ENCODE data around the gene TLE2.
A peak's percentile ranks its signal among the peaks of the same experiment; 100 is the strongest.

Gene TLE2

DNA sequence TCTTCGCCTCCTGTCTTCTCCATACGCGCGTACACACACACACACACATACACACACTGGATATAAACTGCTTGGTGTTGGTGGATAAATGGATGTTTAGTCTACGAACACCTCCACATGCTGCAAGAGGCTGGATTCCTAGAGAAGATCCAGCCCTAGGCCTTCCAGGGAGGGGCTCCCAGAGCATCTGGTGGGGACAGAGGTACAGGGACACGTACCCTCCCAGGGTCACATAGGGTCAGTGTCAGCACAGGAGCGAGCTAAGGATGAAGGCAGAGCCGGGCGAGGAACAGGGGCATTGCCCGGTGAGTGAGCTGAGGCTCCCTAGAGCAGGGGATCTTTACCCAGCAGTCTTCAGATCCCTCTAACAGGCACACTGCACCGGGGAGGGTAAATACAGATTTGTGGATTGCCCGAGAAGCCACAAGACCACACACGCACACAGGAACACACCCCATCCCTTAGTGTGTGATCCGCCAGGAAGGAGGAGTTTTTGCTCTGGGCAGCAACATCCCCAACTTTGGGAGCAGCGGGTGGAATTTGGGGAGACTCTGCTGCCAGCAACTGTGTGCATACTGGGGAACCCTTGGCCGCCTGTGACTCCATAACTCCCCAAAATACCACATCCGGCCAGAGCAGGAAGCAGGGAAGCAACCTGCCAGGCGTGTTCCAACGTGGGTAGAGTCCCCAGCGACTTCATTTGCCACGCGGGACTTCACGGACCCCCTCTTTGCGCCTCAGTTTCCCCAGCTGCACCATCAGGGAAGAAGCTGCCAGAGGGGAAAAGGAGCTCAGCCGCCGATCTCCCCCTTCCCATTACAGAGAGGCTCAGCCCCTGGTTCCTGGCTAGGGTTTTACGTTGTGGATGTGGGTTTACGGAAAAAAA lies 5.8 kb upstream of the TLE2 start:
- Histone ChIP-seq H3K4me3 (ENCODE audit: insufficient read length, low read depth) (peak overlapping the region; percentile 32), H3K9me3 (ENCODE audit: insufficient read depth, low read length) (no peaks in the 10 kb centered on the region), H3K27me3 (ENCODE audit: insufficient read depth, insufficient read length) (peaks cover 80% of the 10 kb centered on the region), H3K36me3 (ENCODE audit: insufficient read depth, insufficient read length, low read length) (no peaks in the 10 kb centered on the region), H3K4me1 (ENCODE audit: insufficient read depth, insufficient read length) (peaks cover 9% of the 10 kb centered on the region), H3K9ac (ENCODE audit: insufficient read length, low read depth) (peak overlapping the region; percentile 76)
- no peak for DNase-seq (ENCODE audit: low read depth, low spot score)
- no peak for TF ChIP-seq ZNF274 (IDR thresholded peaks at IDR 0.05; ENCODE audit: low read depth, low read length)
- peak; percentile 56 for TF ChIP-seq SUZ12 (IDR thresholded peaks at IDR 0.05; ENCODE audit: extremely low read depth, insufficient read depth, insufficient read length)
- TF ChIP-seq YY1 (IDR thresholded peaks at IDR 0.05; ENCODE audit: insufficient read depth, insufficient read length): no peak

DNA sequence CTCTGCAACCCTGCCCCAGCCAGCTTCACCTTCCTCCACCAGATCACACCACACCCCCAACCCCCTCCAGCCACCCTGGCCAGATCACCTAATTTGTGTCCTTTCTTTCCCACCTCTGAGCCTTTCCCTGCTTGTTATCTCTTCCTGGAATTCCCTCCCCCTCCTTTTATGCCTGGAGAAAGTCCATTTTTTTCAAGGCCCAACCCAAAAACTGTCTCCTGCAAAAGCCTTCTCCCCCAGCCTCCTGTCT lies 5.3 kb upstream of the TLE2 start:
- TF ChIP-seq SUZ12 (IDR thresholded peaks at IDR 0.05; ENCODE audit: extremely low read depth, insufficient read depth, insufficient read length) (no peak), YY1 (IDR thresholded peaks at IDR 0.05; ENCODE audit: insufficient read depth, insufficient read length) (no peak), ZNF274 (IDR thresholded peaks at IDR 0.05; ENCODE audit: low read depth, low read length) (no peak)
- no peak overlapping the region for H3K4me3 ChIP-seq (ENCODE audit: insufficient read length, low read depth)

DNA sequence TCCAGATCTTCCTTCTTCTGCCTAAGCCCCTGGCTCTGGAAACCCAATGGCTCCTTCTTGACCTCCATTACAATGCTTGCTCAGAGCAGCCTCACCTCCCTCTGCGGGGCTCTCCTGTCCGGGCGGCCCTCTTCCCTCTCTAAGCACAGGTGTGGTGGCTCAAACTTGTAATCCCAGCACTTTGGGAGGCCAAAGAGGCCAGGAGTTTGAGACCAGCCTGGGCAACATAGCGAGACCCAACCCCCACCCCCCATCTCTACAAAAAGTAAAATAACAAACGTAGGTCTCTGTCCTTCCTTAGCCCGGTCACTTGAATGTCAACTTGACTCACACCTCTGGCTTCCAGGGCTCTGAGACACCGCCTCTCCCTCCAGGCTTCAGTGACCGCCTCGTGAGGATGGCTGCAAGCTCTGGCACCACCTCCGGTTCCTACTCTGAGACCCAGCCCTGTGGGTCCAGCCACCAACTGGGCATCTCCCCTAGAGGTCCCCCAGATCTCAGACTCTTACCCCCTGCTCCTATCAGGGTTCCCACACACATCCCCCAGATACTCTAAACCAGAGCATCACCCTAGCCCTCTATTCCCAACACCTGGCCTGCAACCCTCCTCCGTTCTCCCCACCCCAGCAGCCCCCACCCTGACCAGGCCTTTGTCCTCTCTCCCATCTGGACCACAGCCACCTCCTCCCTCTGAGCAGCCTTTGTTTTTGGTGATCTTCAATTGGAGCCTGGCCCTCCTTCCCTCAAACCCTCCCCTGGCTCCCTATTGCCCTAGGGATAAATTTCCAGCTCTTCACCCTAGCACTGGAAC lies 4.7 kb upstream of the TLE2 start:
- no peak for DNase-seq (ENCODE audit: low read depth, low spot score)
- H3K9me3 ChIP-seq (ENCODE audit: insufficient read depth, low read length): no peaks in the 10 kb centered on the region
- H3K36me3 ChIP-seq (ENCODE audit: insufficient read depth, insufficient read length, low read length): no peaks in the 10 kb centered on the region
- peaks cover 9% of the 10 kb centered on the region for H3K4me1 ChIP-seq (ENCODE audit: insufficient read depth, insufficient read length)
- TF ChIP-seq YY1 (IDR thresholded peaks at IDR 0.05; ENCODE audit: insufficient read depth, insufficient read length): no peak
- TF ChIP-seq ZNF274 (IDR thresholded peaks at IDR 0.05; ENCODE audit: low read depth, low read length): no peak
- no peak for TF ChIP-seq SUZ12 (IDR thresholded peaks at IDR 0.05; ENCODE audit: extremely low read depth, insufficient read depth, insufficient read length)
- no peak overlapping the region for H3K4me3 ChIP-seq (ENCODE audit: insufficient read length, low read depth)
- H3K27me3 ChIP-seq (ENCODE audit: insufficient read depth, insufficient read length): peaks cover 77% of the 10 kb centered on the region
- H3K9ac ChIP-seq (ENCODE audit: insufficient read length, low read depth): no peak overlapping the region

More for the DNA sequence above, 5.3 kb upstream of the TLE2 start:
- H3K9ac ChIP-seq (ENCODE audit: insufficient read length, low read depth): peak overlapping the region; percentile 76
- no peaks in the 10 kb centered on the region for H3K36me3 ChIP-seq (ENCODE audit: insufficient read depth, insufficient read length, low read length)
- no peaks in the 10 kb centered on the region for H3K9me3 ChIP-seq (ENCODE audit: insufficient read depth, low read length)
- H3K27me3 ChIP-seq (ENCODE audit: insufficient read depth, insufficient read length): peaks cover 80% of the 10 kb centered on the region
- DNase-seq (ENCODE audit: low read depth, low spot score): no peak
- H3K4me1 ChIP-seq (ENCODE audit: insufficient read depth, insufficient read length): peaks cover 9% of the 10 kb centered on the region

DNA sequence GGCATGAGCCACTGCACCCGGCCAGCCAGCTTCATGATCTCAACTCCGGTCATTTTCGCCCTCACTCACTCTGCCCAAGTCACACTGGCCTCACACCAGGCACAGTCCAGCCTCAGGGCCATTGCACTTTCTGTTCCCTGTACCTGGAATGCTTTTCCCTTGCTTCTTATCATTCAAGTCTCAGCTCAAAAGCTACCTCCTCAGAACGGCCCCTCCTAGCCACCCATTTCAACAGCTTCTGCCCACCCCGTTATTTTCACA lies 2.5 kb upstream of the TLE2 start:
- Histone ChIP-seq H3K9ac (ENCODE audit: insufficient read length, low read depth) (no peak overlapping the region), H3K36me3 (ENCODE audit: insufficient read depth, insufficient read length, low read length) (no peaks in the 10 kb centered on the region), H3K4me3 (ENCODE audit: insufficient read length, low read depth) (no peak overlapping the region), H3K4me1 (ENCODE audit: insufficient read depth, insufficient read length) (peaks cover 9% of the 10 kb centered on the region), H3K9me3 (ENCODE audit: insufficient read depth, low read length) (no peaks in the 10 kb centered on the region; the same call in 1 of the 2 replicates), H3K27me3 (ENCODE audit: insufficient read depth, insufficient read length) (peaks cover 85% of the 10 kb centered on the region)
- TF ChIP-seq ZNF274 (IDR thresholded peaks at IDR 0.05; ENCODE audit: low read depth, low read length) (no peak), SUZ12 (IDR thresholded peaks at IDR 0.05; ENCODE audit: extremely low read depth, insufficient read depth, insufficient read length) (no peak), YY1 (IDR thresholded peaks at IDR 0.05; ENCODE audit: insufficient read depth, insufficient read length) (no peak)
- no peak for DNase-seq (ENCODE audit: low read depth, low spot score)

DNA sequence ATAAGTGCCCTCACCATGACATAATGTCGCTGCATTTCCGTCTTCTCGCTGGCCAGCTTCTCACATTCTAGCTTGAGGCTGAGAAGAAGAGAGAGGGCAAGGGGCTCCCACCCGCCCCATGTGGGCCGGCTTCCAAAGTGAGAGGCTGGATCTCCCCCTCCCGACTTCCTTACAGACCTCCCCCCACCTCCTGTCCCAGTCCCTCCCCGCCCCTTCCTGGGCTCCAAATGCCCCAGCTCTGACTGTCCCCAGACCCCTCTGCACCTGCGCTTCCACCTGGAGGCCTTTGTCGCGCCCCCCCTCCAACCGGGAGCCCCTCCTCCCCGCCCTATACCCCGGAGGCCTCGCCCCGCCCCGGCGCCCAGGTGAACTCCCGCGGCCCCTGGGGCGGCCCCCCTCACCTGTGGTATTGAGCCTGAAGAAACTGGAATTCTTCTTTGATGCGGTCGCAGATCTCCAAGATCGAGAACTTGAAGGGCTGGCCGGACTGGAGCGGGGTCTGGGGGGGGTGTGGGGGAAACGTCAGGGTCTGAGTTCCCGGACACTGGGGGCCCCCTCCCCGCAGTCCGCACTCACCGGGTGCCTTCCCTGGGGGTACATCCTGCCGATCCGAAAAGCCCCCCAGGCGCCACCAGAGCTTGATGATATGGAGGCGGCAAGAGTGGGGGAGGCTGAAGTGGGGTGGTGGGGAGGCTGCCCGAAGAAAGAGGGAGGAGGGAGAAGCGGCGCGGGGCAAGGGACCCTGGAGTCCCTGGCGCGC lies 595 bp downstream of the TLE2 start:
- H3K27me3 ChIP-seq (ENCODE audit: insufficient read depth, insufficient read length): peaks cover 96% of the 10 kb centered on the region
- no peak overlapping the region for H3K9ac ChIP-seq (ENCODE audit: insufficient read length, low read depth)
- peaks cover 16% of the 10 kb centered on the region for H3K4me1 ChIP-seq (ENCODE audit: insufficient read depth, insufficient read length)
- no peaks in the 10 kb centered on the region; the same call in 1 of the 2 replicates for H3K9me3 ChIP-seq (ENCODE audit: insufficient read depth, low read length)
- DNase-seq (ENCODE audit: low read depth, low spot score): no peak
- peak overlapping the region; percentile 15 for H3K4me3 ChIP-seq (ENCODE audit: insufficient read length, low read depth)
- TF ChIP-seq YY1 (IDR thresholded peaks at IDR 0.05; ENCODE audit: insufficient read depth, insufficient read length) (no peak), SUZ12 (IDR thresholded peaks at IDR 0.05; ENCODE audit: extremely low read depth, insufficient read depth, insufficient read length) (peak; percentile 87), ZNF274 (IDR thresholded peaks at IDR 0.05; ENCODE audit: low read depth, low read length) (no peak)
- H3K36me3 ChIP-seq (ENCODE audit: insufficient read depth, insufficient read length, low read length): no peaks in the 10 kb centered on the region

DNA sequence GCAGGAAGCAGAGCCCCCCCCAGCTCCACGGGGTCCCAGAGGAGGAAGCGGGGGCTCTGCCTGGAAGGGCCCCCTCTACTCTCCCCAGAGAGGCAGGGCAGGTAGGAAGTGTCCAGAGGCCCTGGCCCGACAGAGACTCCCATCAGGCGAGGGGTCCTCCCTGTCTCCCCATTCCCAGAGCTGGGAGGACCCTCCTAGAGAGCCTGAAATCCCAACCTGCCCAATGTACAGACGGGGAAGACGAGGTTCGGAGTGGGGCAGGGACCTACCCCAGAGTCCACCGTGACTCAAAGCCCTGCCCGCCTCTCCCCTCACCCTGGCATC lies 1.1 kb downstream of the TLE2 start:
- H3K9me3 ChIP-seq (ENCODE audit: insufficient read depth, low read length): no peaks in the 10 kb centered on the region; the same call in 1 of the 2 replicates
- DNase-seq (ENCODE audit: low read depth, low spot score): no peak
- no peak overlapping the region for H3K9ac ChIP-seq (ENCODE audit: insufficient read length, low read depth)
- no peaks in the 10 kb centered on the region for H3K36me3 ChIP-seq (ENCODE audit: insufficient read depth, insufficient read length, low read length)
- H3K4me3 ChIP-seq (ENCODE audit: insufficient read length, low read depth): no peak overlapping the region
- TF ChIP-seq ZNF274 (IDR thresholded peaks at IDR 0.05; ENCODE audit: low read depth, low read length): no peak
- TF ChIP-seq YY1 (IDR thresholded peaks at IDR 0.05; ENCODE audit: insufficient read depth, insufficient read length): no peak
- no peak for TF ChIP-seq SUZ12 (IDR thresholded peaks at IDR 0.05; ENCODE audit: extremely low read depth, insufficient read depth, insufficient read length)
- H3K27me3 ChIP-seq (ENCODE audit: insufficient read depth, insufficient read length): peaks cover 97% of the 10 kb centered on the region
- H3K4me1 ChIP-seq (ENCODE audit: insufficient read depth, insufficient read length): peaks cover 16% of the 10 kb centered on the region

DNA sequence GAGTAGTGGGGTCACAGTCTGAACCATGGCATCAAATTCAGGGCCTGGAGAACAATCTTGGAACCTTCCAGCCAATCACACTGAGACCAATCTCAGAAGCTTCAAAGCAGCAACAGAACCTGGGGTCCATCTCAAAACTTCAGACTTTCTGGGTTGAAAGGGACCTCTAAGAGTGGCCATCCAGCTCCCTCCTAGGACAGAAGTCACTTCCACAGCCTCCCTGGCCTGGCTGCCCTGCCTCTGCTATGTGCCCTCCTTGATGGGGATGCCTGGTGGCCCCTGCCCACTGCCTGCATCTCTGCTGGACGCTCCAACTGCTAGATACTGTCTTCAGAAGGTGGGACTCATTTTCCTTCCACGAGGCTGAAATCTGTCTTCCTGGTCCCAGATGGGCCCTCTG lies 1.8 kb downstream of the TLE2 start:
- peaks cover 95% of the 10 kb centered on the region for H3K27me3 ChIP-seq (ENCODE audit: insufficient read depth, insufficient read length)
- DNase-seq (ENCODE audit: low read depth, low spot score): no peak
- no peaks in the 10 kb centered on the region for H3K36me3 ChIP-seq (ENCODE audit: insufficient read depth, insufficient read length, low read length)
- no peak overlapping the region for H3K9ac ChIP-seq (ENCODE audit: insufficient read length, low read depth)
- H3K4me1 ChIP-seq (ENCODE audit: insufficient read depth, insufficient read length): peaks cover 16% of the 10 kb centered on the region
- TF ChIP-seq SUZ12 (IDR thresholded peaks at IDR 0.05; ENCODE audit: extremely low read depth, insufficient read depth, insufficient read length): no peak
- TF ChIP-seq ZNF274 (IDR thresholded peaks at IDR 0.05; ENCODE audit: low read depth, low read length): no peak
- TF ChIP-seq YY1 (IDR thresholded peaks at IDR 0.05; ENCODE audit: insufficient read depth, insufficient read length): no peak
- no peaks in the 10 kb centered on the region; the same call in 1 of the 2 replicates for H3K9me3 ChIP-seq (ENCODE audit: insufficient read depth, low read length)
- H3K4me3 ChIP-seq (ENCODE audit: insufficient read length, low read depth): no peak overlapping the region
